ENCODE measurements around the gene TSPOAP1.

Gene TSPOAP1

GRCh38 chr17:58302919-58303585 lies 25.5 kb downstream of the TSPOAP1 start:
- no peak for FAIRE-seq

DNA sequence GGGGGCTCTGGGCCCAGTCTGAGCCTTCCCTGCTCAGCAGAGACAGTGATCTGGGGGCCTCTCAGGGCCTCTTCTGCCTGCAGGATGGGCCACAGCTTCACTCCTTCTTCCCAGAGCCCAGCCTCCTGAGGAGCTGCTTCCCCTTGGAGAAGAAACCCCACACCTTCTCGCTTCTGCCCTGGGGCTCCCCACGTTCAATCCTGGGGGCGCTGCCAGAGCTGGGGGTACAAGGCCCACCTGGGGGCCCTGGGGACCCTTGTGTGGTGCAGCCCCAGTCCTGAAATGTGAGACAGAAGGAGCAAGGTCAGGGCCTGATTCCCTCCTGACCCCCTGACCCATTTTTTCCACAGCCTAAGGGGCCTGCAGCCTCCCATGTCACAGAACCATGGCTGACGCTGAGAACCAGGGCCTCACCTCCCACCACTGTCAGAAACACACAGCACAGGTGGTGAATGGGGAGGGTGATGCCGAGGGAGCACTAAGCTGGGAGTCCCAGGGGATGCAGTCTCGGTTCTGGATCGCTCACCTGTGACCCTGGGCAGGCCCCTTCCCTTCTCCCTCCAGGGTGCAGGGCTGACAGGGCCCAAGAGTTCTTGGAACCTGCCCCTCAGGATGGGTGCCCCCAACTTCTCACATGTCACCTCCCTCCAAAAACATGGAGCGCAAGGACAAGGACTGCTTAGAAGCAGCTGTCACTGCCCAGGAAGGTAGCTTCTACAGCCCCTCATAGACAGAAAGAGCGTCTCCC lies 26.2 kb downstream of the TSPOAP1 start:
- FAIRE-seq = no peak

DNA sequence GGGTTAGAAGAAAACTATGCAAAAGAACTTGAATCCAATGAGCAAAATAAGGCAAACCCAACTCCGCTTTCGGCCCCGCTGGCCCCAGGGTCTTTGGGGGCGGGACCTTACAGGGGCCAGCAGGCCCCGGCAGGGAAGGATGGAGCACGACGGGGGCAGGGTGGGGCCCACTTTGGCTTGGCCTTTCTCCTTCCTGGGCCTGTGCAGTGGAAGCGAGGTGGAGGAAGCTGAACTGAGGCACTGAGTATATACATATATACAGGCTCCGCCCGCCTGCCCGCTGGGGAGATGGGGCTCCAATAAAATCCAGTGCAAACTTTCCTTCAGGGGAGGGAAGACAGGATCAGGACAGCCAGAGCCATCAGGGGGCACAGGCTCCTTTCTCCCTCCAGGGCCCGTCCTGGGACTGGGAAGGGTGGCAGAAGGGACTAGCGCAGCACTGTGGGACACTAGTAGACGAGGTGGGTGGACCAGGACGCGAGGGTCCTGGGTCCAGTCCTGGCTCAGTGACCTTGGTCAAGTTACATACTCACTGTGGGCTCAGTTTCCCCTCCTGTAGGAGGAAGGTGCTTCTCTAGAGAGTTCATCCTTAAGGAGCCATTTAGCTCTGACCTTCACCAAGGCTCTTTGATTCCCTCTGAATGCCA lies 27.0 kb downstream of the TSPOAP1 start:
- no peak for FAIRE-seq

DNA sequence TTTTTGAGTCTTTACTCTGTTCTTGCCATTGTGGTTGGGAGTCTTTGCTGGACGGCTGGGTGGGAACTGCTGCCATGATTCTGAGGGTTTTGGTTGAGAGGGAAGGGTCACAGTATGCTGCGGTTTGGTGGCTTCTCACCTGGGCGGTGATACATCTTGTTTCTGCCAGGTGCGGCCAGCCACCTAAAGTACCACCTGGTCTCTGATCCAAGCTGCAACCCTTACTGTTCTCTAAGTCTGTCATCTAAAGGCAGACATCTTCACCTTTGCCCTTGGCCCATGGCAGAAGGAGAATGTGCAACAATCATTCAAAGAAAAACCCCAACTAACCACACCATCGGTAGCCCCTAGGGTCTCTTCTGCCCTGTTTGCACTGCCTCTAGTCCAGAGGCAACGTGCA lies 28.3 kb downstream of the TSPOAP1 start:
- FAIRE-seq = no peak

- no peak for FAIRE-seq
Measured at GRCh38 chr17:58294034-58294433, 34.6 kb downstream of the TSPOAP1 start.

DNA sequence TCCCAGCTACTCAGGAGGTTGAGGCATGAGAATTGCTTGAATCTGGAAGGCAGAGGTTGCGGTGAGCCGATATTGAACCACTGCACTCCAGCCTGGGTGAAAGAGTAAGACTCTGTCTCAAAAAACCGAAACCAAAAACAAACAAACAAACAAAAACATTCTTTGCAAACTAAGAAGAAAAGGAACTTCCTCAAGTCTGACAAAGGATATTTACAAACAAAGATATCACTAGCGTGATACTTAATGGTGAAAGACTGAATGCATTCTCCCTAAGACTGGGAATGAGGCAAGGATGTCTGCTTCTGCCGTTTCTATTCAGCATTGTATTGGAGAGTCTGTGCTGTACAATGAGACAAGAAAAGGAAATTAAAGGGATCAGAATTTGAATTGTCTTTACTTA lies 37.3 kb downstream of the TSPOAP1 start:
- FAIRE-seq = no peak

DNA sequence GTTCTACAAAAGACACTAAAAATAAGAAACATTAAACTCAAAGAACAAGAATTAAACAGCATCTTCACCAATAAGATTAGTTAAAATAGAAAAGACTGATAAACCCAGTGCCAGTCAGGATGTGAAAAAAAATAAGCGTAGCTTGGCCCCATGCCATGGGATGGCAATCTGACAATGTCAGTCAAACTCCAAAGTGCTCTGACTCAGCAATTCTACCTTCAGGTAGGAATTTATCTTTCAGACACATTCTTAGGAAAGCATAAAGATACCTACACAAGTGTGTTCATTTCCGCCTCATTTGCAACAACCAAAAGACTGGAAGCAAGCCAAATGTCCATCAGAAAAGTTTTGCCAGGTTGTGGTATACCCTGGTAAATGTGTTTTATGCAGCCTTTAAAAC lies 38.7 kb downstream of the TSPOAP1 start:
- FAIRE-seq = no peak

- FAIRE-seq = no peak
Measured at GRCh38 chr17:58285422-58285810, 43.2 kb downstream of the TSPOAP1 start.

DNA sequence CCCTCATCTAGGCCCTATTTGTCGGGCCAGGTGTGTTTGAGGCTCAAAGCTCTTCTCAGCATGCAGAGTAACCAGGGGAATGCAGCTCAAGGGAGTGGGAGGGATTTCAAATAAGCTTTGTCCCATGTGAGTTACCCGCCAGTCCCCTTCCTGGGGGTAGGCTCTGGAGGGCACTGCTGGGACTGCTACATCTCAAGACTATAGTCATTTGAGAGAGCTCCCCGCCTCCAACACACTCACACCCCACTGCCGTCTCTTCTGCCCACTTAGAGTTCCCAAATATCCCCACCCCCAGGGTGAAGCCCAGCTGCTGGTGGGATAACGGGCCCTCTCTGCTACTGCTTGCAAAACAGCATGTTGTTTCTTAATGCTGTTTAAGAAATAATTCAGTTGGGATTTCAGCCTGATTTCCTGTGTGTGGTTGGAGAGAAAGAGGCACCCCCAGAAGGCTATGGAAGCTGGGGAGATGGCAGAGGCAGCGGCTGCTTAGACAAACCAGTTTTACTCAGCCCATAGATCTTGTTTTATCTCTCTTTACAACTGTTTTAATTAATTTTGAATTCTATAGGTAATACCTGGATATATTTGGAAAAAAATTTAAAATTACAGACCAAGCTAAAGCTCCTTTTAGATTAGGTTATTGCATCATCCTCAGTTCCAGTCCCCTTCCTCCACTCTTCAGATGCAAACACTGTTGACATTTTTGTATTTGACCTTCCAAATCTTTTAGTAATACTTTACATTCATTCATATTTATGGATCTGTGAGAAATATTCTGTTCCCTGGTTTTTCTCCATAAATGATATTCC lies 43.8 kb downstream of the TSPOAP1 start:
- FAIRE-seq = no peak

- FAIRE-seq = no peak
Measured at GRCh38 chr17:58283674-58284612, 44.7 kb downstream of the TSPOAP1 start.

- no peak for FAIRE-seq
Measured at GRCh38 chr17:58282442-58282841, 46.2 kb downstream of the TSPOAP1 start.

DNA sequence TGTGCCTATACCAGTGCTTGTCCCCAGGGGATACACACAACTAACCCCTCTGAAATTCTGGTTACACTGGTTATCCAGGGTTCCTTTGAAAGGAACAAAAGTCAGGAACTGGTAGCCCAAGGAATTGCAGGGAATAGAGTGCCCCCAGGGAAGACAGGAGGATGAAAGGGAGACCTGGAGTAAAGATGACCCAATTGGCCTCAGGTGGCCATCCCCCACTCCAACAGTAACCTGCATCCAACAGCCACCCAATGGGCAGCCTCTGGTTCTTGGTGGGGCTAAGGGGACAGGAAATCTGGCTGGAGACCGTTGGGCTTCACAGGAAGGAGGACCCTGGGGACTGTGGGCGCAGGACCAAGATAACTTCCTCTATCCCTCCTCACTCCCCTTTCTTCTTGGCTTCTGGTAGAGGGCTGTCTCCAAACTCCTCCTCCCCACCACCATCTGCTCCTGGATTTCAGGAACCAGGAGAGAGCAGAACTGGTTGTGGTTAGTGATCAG lies 47.0 kb downstream of the TSPOAP1 start:
- FAIRE-seq = no peak

DNA sequence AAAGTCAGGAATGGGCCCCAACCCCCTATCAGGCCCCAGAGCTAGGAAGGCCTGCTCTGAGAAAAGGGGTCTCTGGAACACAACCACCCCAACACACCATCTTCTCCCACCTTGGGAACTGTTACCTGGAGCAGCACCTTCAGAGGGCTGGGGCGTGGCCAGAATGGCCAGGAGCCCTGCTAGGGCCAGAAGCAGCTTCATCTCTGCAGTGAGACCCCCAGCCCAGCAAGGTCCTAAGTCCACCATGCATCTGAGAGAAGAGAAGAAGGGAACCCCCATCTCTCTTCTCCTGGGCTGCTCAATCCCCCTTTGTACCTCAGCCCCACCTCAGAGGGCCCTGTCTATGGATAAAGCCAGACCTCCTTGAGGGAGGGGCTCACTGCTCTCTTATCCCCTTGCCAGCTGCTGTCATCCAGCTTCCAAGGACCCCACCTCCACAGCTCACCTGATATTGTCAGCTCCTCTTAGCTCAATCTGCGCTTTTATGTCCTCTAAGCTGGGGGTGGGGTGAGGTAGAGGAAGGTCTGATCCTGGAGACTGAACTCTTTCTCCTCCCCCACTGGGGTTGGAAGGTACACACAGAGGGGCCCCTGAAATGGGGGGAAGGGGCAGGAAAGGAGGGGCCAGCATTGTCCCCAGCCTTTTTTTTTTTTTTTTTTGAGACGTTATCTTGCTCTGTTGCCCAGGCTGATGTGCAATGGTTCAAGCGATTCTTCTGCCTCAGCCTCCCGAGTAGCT lies 47.9 kb downstream of the TSPOAP1 start, which contains the start of gene MPO:
TSS of gene MPO (minus strand) at position 456 of the 738 bp plus-strand sequence. CDS start at position 279, 177 bp downstream.
- FAIRE-seq = no peak

DNA sequence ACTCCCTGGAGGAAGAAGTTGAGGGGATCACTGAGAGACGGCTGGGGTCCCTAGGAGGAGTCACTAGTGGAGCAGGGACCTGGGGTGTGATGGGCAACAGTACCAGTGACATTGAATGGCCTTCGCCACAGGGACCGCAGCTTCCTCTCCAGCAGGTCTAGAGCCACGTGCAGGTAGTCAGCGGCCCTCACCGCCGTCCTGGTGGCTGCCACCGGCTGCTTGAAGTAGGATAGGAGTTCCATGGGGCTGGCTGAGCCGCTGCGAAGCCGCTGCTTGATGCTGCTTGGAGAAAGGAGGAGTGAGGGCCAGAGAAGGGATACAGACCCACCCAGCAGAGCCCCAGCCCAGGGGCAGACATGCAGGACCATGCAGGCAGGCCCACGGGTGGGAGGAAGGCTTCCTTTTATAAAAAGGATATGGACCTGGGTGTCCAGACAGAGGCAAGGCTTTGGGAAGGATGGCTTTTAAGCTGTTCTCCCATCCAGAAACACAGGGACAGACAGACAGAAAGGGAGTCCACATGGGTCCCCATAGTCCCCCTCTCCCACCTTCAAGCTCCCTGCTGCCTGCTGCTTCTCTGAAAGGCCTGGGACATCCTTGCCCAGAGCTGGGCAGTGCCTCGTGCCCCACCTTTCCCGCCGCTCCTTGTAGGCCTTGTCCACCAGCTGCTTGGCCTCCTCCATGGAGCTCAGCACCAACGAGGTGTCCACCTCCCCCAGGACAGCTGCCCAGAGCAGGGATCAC lies 48.7 kb downstream of the TSPOAP1 start:
- FAIRE-seq = no peak

GRCh38 chr17:58279016-58279711 lies 49.4 kb downstream of the TSPOAP1 start:
- no peak for FAIRE-seq

DNA sequence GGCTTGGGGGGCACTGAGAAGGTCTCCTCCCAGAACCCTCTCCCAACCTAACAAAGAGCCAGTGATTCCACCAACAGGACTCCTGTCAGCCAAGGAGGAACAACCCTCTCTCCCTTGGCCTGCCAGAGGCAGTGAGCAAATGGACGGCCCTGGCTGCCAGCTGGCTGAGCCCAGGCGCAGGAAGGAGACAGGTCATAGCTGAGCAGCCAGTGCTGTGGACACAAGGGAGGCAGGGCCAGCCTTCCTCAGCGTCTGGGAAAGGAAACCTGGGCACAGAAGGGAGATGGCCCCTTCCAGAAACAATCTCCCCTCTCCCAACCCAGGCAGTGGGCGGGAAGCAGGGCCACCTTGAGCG lies 50.0 kb downstream of the TSPOAP1 start:
- no peak for FAIRE-seq

- FAIRE-seq = no peak
Measured at GRCh38 chr17:58277802-58278595, 50.6 kb downstream of the TSPOAP1 start.

DNA sequence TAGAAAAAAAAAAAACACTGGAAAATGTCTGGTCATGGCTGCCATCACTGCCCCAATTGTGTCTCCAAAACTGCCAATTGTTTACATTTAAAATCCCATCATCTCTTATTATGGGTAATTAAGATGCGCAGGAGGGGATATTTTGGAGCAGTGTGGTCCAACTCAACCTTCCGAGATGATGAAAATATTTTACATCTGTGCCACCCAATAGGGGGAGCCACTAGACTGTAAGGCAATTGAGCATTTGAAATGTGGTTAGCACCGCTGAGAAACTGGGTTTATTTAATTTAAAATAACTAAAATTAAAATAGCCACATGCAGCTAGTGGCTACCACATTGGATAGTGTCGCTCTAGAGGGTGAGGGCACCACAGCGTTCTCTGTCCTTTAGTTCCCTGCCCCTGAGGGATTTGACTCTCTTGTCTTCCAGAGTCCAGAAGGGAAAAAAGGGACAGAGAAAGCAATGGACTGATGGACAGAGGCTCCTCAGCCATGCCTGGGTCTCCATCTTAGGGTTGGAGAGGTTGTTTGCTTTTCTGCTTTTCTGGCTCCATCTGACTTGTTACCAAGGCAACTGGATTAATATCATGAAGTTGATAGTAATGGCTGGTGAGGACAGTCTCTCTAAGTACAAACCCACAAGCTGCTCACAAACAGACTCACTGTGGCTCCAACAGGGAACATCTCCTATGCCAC lies 51.3 kb downstream of the TSPOAP1 start:
- no peak for FAIRE-seq

All from G401.6 (cell line).